Esophagus (tissue), 2 donors: ENCODE measurements around the gene TNFRSF21. TPM values are rescaled to one million over a fixed set of nuclear protein-coding genes. Genes with fewer than 3 reads are reported as not detected.

Experiments used
- H3K27ac ChIP-seq, 2 donors: one replicate each; pipeline ENCODE4 v1.5.1; 2013; ENCODE audit warnings: low read depth in 2 of 2, mild to moderate bottlenecking in 2 of 2, inconsistent platforms in 1 of 2, low read length in 1 of 2, moderate library complexity in 1 of 2
- H3K27me3 ChIP-seq, 2 donors: one replicate each; pipeline ENCODE4 v1.6.1; 2013; ENCODE audit warnings: low read length in 2 of 2, control low read depth in 1 of 2, mild to moderate bottlenecking in 1 of 2; ENCODE audit not compliant: insufficient read depth in 2 of 2, control insufficient read depth in 1 of 2
- H3K36me3 ChIP-seq, 2 donors: one replicate each; pipeline ENCODE4 v1.6.1; 2013; ENCODE audit warnings: low read length in 1 of 2; ENCODE audit not compliant: control insufficient read depth in 2 of 2, insufficient read depth in 2 of 2
- H3K4me1 ChIP-seq, 2 donors: one replicate each; pipeline ENCODE4 v1.6.1; 2013; ENCODE audit warnings: low read length in 1 of 2; ENCODE audit not compliant: control insufficient read depth in 2 of 2, insufficient read depth in 2 of 2
- H3K4me3 ChIP-seq, 2 donors: one replicate each; pipeline ENCODE4 v1.5.1; 2013; ENCODE audit warnings: low read length in 2 of 2, mild to moderate bottlenecking in 2 of 2, low read depth in 1 of 2, moderate library complexity in 1 of 2
- H3K9me3 ChIP-seq, 2 donors: one replicate each; pipeline ENCODE4 v1.6.1; 2013; ENCODE audit warnings: mild to moderate bottlenecking in 2 of 2, low read depth in 1 of 2, low read length in 1 of 2, moderate library complexity in 1 of 2; ENCODE audit not compliant: control insufficient read depth in 2 of 2, insufficient read depth in 1 of 2
- WGBS, 2 donors: extraction: QIAGEN DNeasy Blood & Tissue Kit; methylation state at CpG; one replicate each; pipeline ENCODE4 v1.1.7; 2013; 5-methylcytosine and 5-hydroxymethylcytosine counted together
- polyA plus RNA-seq, 2 donors: library from polyadenylated mRNA; stranded (reverse); fragments of 200-250 nt; gene quantifications; one replicate each; pipeline ENCODE4 v1.2.3, GENCODE V29; 2013
- donor health status: healthy with polysubstance abuse.
- donor health status: Bipolar disorder and iron deficiency.

The TNFRSF21 gene
- polyA plus RNA-seq, 2 donors = 21.2 to 24.3 TPM

GRCh38 chr6:47250302-47250701 lies 59.4 kb downstream of the TNFRSF21 start:
- peaks cover 0 to 2% of the 10 kb centered on the region in 2 donors for H3K4me1 ChIP-seq
- 88 to 94% methylated on average over 1 of the region's 1 CpG for WGBS, 2 donors

GRCh38 chr6:47248446-47248845 lies 61.3 kb downstream of the TNFRSF21 start:
- no peak overlapping the region for H3K27ac ChIP-seq
- WGBS, 2 donors = 81 to 87% methylated on average over 1 of the region's 1 CpG
- peaks cover 0 to 2% of the 10 kb centered on the region in 2 donors for H3K4me1 ChIP-seq
- H3K9me3 ChIP-seq = no peaks in the 10 kb centered on the region
- no peaks in the 10 kb centered on the region for H3K27me3 ChIP-seq
- no peaks in the 10 kb centered on the region for H3K36me3 ChIP-seq
- no peak overlapping the region for H3K4me3 ChIP-seq

More at GRCh38 chr6:47250302-47250701, 59.4 kb downstream of the TNFRSF21 start:
- Histone ChIP-seq H3K27ac (no peak overlapping the region), H3K4me3 (no peak overlapping the region), H3K27me3 (no peaks in the 10 kb centered on the region), H3K36me3 (no peaks in the 10 kb centered on the region), H3K9me3 (no peaks in the 10 kb centered on the region)

- Histone ChIP-seq H3K4me1 (peaks cover 0 to 2% of the 10 kb centered on the region in 2 donors), H3K27ac (no peak overlapping the region), H3K27me3 (no peaks in the 10 kb centered on the region), H3K36me3 (no peaks in the 10 kb centered on the region), H3K4me3 (no peak overlapping the region), H3K9me3 (no peaks in the 10 kb centered on the region)
- WGBS, 2 donors = 14 to 26% methylated on average over 2 of the region's 2 CpGs
Measured at GRCh38 chr6:47247227-47247797, 62.4 kb downstream of the TNFRSF21 start.

GRCh38 chr6:47246551-47246950 lies 63.2 kb downstream of the TNFRSF21 start:
- Histone ChIP-seq H3K4me3 (no peak overlapping the region), H3K36me3 (no peaks in the 10 kb centered on the region), H3K4me1 (peaks cover 0 to 2% of the 10 kb centered on the region in 2 donors), H3K9me3 (no peaks in the 10 kb centered on the region), H3K27ac (no peak overlapping the region), H3K27me3 (no peaks in the 10 kb centered on the region)
- 74 to 75% methylated on average over 2 of the region's 2 CpGs for WGBS, 2 donors

GRCh38 chr6:47245745-47246371 lies 63.8 kb downstream of the TNFRSF21 start:
- H3K4me3 ChIP-seq = no peak overlapping the region
- H3K27me3 ChIP-seq = no peaks in the 10 kb centered on the region
- WGBS, 2 donors = 42 to 51% methylated on average over 2 of the region's 2 CpGs
- H3K36me3 ChIP-seq = no peaks in the 10 kb centered on the region
- no peak overlapping the region for H3K27ac ChIP-seq
- H3K4me1 ChIP-seq = peaks cover 0 to 2% of the 10 kb centered on the region in 2 donors
- H3K9me3 ChIP-seq = no peaks in the 10 kb centered on the region

- H3K27me3 ChIP-seq = no peaks in the 10 kb centered on the region
- no peaks in the 10 kb centered on the region for H3K9me3 ChIP-seq
- 35 to 37% methylated on average over 14 of the region's 14 CpGs for WGBS, 2 donors
- H3K36me3 ChIP-seq = no peaks in the 10 kb centered on the region
- peak overlapping the region in 1 of 2 donors; percentile 25 for H3K27ac ChIP-seq
- H3K4me1 ChIP-seq = peaks cover 0 to 2% of the 10 kb centered on the region in 2 donors
- H3K4me3 ChIP-seq = no peak overlapping the region
Measured at GRCh38 chr6:47242483-47243386, 67.0 kb downstream of the TNFRSF21 start.

- no peaks in the 10 kb centered on the region for H3K27me3 ChIP-seq
- no peaks in the 10 kb centered on the region for H3K9me3 ChIP-seq
- peak overlapping the region; percentile 15 to 49 for H3K27ac ChIP-seq
- H3K36me3 ChIP-seq = no peaks in the 10 kb centered on the region
- H3K4me3 ChIP-seq = no peak overlapping the region
- no peaks in the 10 kb centered on the region for H3K4me1 ChIP-seq
- WGBS, 2 donors = 67 to 73% methylated on average over 4 of the region's 4 CpGs
Measured at GRCh38 chr6:47241742-47242482, 67.8 kb downstream of the TNFRSF21 start.

- 88 to 92% methylated on average over 5 of the region's 5 CpGs for WGBS, 2 donors
- no peak overlapping the region for H3K4me3 ChIP-seq
- H3K27me3 ChIP-seq = no peaks in the 10 kb centered on the region
- H3K36me3 ChIP-seq = no peaks in the 10 kb centered on the region
- H3K9me3 ChIP-seq = no peaks in the 10 kb centered on the region
- H3K4me1 ChIP-seq = peaks cover 0 to 2% of the 10 kb centered on the region in 2 donors
- no peak overlapping the region for H3K27ac ChIP-seq
Measured at GRCh38 chr6:47240277-47240890, 69.3 kb downstream of the TNFRSF21 start.

GRCh38 chr6:47239546-47239945 lies 70.2 kb downstream of the TNFRSF21 start:
- Histone ChIP-seq H3K36me3 (peaks cover 0 to 1% of the 10 kb centered on the region in 2 donors), H3K4me3 (no peak overlapping the region), H3K4me1 (peaks cover 0 to 2% of the 10 kb centered on the region in 2 donors), H3K27me3 (no peaks in the 10 kb centered on the region), H3K27ac (no peak overlapping the region), H3K9me3 (no peaks in the 10 kb centered on the region)
- WGBS, 2 donors = 85% methylated on average over 2 of the region's 2 CpGs
